ENCODE data around the gene PTPRCAP. TPM values are rescaled to one million over a fixed set of nuclear protein-coding genes. Genes with fewer than 3 reads are reported as not detected.

PTPRCAP gene
- polyA plus RNA-seq, 1 donor from 2014 or later, result 3.4 TPM

DNA sequence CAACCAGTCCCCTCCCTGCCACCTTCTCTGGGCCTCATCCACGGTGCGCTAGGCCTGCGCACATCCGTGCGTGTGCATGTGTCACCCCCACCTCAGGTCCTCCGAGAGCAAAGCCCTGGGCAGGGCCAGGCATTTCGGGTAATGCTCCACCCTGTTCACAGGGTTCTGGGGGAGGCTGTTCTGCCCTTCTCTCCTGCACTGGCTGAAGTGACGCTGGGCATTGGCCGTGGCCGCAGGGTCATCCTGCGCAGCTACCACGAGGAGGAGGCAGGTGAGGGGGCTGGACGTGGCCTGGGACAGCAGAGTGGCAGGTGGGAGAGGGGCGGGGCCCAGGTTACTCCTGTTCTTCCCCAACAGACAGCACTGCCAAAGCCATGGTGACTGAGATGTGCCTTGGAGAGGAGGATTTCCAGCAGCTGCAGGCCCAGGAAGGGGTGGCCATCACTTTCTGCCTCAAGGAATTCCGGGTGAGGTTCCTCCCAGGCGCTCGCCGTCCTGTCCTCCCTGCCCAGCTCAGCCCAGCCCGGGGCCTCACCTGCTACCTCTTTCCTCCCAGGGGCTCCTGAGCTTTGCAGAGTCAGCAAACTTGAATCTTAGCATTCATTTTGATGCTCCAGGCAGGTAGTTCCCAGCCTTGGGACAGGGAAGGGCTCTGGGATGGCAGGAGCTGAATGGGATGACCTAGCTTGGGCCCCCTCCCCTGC lies 41.8 kb downstream of the PTPRCAP start:
- Histone ChIP-seq H3K9me2 (ENCODE audit: insufficient read depth, low read length) (no peaks in the 10 kb centered on the region), H3K4me2 (ENCODE audit: low read length) (no peak overlapping the region), H3K79me2 (replicated peaks; ENCODE audit: insufficient read depth, low read length) (peaks cover 5% of the 10 kb centered on the region), H3K4me3 (ENCODE audit: low read length) (no peak overlapping the region), H3K36me3 (ENCODE audit: insufficient read depth, low read length) (no peaks in the 10 kb centered on the region), H3K27ac (ENCODE audit: low read length) (no peak overlapping the region), H3F3A (ENCODE audit: insufficient read depth, low read length, poor library complexity, severe bottlenecking) (no peaks in the 10 kb centered on the region), H3K9me3 (ENCODE audit: low read length) (no peaks in the 10 kb centered on the region), H4K20me1 (ENCODE audit: insufficient read depth) (no peaks in the 10 kb centered on the region), H2AFZ (ENCODE audit: low read depth, low read length) (no peak overlapping the region), H3K9ac (ENCODE audit: low read length) (no peak overlapping the region), H3K27me3 (ENCODE audit: insufficient read depth, low read depth, low read length) (no peaks in the 10 kb centered on the region)
- TF ChIP-seq, protein P1, sequence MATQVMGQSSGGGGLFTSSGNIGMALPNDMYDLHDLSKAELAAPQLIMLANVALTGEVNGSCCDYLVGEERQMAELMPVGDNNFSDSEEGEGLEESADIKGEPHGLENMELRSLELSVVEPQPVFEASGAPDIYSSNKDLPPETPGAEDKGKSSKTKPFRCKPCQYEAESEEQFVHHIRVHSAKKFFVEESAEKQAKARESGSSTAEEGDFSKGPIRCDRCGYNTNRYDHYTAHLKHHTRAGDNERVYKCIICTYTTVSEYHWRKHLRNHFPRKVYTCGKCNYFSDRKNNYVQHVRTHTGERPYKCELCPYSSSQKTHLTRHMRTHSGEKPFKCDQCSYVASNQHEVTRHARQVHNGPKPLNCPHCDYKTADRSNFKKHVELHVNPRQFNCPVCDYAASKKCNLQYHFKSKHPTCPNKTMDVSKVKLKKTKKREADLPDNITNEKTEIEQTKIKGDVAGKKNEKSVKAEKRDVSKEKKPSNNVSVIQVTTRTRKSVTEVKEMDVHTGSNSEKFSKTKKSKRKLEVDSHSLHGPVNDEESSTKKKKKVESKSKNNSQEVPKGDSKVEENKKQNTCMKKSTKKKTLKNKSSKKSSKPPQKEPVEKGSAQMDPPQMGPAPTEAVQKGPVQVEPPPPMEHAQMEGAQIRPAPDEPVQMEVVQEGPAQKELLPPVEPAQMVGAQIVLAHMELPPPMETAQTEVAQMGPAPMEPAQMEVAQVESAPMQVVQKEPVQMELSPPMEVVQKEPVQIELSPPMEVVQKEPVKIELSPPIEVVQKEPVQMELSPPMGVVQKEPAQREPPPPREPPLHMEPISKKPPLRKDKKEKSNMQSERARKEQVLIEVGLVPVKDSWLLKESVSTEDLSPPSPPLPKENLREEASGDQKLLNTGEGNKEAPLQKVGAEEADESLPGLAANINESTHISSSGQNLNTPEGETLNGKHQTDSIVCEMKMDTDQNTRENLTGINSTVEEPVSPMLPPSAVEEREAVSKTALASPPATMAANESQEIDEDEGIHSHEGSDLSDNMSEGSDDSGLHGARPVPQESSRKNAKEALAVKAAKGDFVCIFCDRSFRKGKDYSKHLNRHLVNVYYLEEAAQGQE (IDR thresholded peaks at IDR 0.05; ENCODE audit: borderline replicate concordance), result no peak
- TF ChIP-seq EZH2 (IDR thresholded peaks at IDR 0.05; ENCODE audit: borderline replicate concordance, insufficient read depth, low read length, poor library complexity, severe bottlenecking) (no peak), EP300 (conservative IDR thresholded peaks at IDR 0.05; ENCODE audit: poor library complexity, severe bottlenecking) (no peak)
- TF ChIP-seq, protein P2, sequence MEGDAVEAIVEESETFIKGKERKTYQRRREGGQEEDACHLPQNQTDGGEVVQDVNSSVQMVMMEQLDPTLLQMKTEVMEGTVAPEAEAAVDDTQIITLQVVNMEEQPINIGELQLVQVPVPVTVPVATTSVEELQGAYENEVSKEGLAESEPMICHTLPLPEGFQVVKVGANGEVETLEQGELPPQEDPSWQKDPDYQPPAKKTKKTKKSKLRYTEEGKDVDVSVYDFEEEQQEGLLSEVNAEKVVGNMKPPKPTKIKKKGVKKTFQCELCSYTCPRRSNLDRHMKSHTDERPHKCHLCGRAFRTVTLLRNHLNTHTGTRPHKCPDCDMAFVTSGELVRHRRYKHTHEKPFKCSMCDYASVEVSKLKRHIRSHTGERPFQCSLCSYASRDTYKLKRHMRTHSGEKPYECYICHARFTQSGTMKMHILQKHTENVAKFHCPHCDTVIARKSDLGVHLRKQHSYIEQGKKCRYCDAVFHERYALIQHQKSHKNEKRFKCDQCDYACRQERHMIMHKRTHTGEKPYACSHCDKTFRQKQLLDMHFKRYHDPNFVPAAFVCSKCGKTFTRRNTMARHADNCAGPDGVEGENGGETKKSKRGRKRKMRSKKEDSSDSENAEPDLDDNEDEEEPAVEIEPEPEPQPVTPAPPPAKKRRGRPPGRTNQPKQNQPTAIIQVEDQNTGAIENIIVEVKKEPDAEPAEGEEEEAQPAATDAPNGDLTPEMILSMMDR (IDR thresholded peaks at IDR 0.05; ENCODE audit: poor library complexity, severe bottlenecking), result no peak

DNA sequence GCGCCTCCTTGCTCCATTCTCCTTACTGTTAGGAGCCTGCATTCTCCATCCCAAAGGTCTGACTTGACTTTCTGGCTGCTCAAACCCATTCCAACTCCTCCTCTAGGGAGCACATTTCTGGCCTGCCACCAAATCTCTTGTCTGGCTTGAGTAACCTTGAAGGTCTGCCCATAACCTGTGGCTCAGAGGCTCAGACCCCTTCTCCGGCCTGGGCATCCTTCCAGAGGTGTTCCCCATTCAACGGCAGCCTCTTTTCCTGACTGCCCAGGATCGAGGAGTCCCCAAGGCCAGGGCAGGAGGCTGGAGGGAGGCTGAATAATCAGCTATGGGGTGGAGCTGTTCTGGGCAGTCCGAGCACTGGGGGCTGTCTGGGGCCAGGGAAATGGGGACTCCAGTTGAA lies 43.5 kb downstream of the PTPRCAP start:
- Histone ChIP-seq H3K9me2 (ENCODE audit: insufficient read depth, low read length) (no peaks in the 10 kb centered on the region), H3K36me3 (ENCODE audit: insufficient read depth, low read length) (no peaks in the 10 kb centered on the region), H3K9ac (ENCODE audit: low read length) (no peak overlapping the region), H4K20me1 (ENCODE audit: insufficient read depth) (no peaks in the 10 kb centered on the region), H3K4me3 (ENCODE audit: low read length) (no peak overlapping the region), H3K27ac (ENCODE audit: low read length) (no peak overlapping the region), H3F3A (ENCODE audit: insufficient read depth, low read length, poor library complexity, severe bottlenecking) (no peaks in the 10 kb centered on the region), H3K9me3 (ENCODE audit: low read length) (no peaks in the 10 kb centered on the region), H3K79me2 (replicated peaks; ENCODE audit: insufficient read depth, low read length) (no peaks in the 10 kb centered on the region), H3K27me3 (ENCODE audit: insufficient read depth, low read depth, low read length) (no peaks in the 10 kb centered on the region), H2AFZ (ENCODE audit: low read depth, low read length) (no peak overlapping the region), H3K4me2 (ENCODE audit: low read length) (no peak overlapping the region)
- TF ChIP-seq, protein P1 (IDR thresholded peaks at IDR 0.05; ENCODE audit: borderline replicate concordance), result no peak
- TF ChIP-seq EZH2 (IDR thresholded peaks at IDR 0.05; ENCODE audit: borderline replicate concordance, insufficient read depth, low read length, poor library complexity, severe bottlenecking) (no peak), SMC3 (conservative IDR thresholded peaks at IDR 0.05; ENCODE audit: poor library complexity) (no peak), MXI1 (conservative IDR thresholded peaks at IDR 0.05; ENCODE audit: poor library complexity, severe bottlenecking) (no peak), TAF1 (IDR thresholded peaks at IDR 0.05; ENCODE audit: low read depth) (no peak), RAD21 (conservative IDR thresholded peaks at IDR 0.05) (no peak), POLR2AphosphoS5 (IDR thresholded peaks at IDR 0.05) (no peak), EP300 (conservative IDR thresholded peaks at IDR 0.05; ENCODE audit: poor library complexity, severe bottlenecking) (no peak)
- TF ChIP-seq, protein P2 (IDR thresholded peaks at IDR 0.05; ENCODE audit: poor library complexity, severe bottlenecking), result no peak

All from neural cell (in vitro differentiated cells).